ENCODE results near the gene ONECUT1. TPM values are rescaled to one million over a fixed set of nuclear protein-coding genes. Genes with fewer than 3 reads are reported as not detected.

ONECUT1 gene
- total RNA-seq, 1 donor from 2014 or later, result not detected

GRCh38 chr15:52749258-52749657 lies 40.9 kb downstream of the ONECUT1 start:
- Histone ChIP-seq H3K4me3 (no peak overlapping the region), H3K36me3 (no peaks in the 10 kb centered on the region), H3K4me1 (no peaks in the 10 kb centered on the region), H3K9me3 (replicated peaks) (no peaks in the 10 kb centered on the region), H3K27me3 (ENCODE audit: low read depth) (peaks cover 86% of the 10 kb centered on the region), H3K27ac (replicated peaks) (no peak overlapping the region)
- intact Hi-C loops (cut with micrococcal nuclease), result no loop called here
- TF ChIP-seq CTCF (IDR thresholded peaks at IDR 0.05; ENCODE audit: borderline replicate concordance), result no peak
- DNase-seq, result no peak

- no peaks in the 10 kb centered on the region for H3K9me3 ChIP-seq (replicated peaks)
- no peak for TF ChIP-seq CTCF (IDR thresholded peaks at IDR 0.05; ENCODE audit: borderline replicate concordance)
- no peaks in the 10 kb centered on the region for H3K4me1 ChIP-seq
- peaks cover 59% of the 10 kb centered on the region for H3K27me3 ChIP-seq (ENCODE audit: low read depth)
- no peak overlapping the region for H3K4me3 ChIP-seq
- intact Hi-C loops (cut with micrococcal nuclease), result no loop called here
- H3K27ac ChIP-seq (replicated peaks), result no peak overlapping the region
- DNase-seq, result no peak
- no peaks in the 10 kb centered on the region for H3K36me3 ChIP-seq
Measured at GRCh38 chr15:52746162-52746757, 43.9 kb downstream of the ONECUT1 start.

DNA sequence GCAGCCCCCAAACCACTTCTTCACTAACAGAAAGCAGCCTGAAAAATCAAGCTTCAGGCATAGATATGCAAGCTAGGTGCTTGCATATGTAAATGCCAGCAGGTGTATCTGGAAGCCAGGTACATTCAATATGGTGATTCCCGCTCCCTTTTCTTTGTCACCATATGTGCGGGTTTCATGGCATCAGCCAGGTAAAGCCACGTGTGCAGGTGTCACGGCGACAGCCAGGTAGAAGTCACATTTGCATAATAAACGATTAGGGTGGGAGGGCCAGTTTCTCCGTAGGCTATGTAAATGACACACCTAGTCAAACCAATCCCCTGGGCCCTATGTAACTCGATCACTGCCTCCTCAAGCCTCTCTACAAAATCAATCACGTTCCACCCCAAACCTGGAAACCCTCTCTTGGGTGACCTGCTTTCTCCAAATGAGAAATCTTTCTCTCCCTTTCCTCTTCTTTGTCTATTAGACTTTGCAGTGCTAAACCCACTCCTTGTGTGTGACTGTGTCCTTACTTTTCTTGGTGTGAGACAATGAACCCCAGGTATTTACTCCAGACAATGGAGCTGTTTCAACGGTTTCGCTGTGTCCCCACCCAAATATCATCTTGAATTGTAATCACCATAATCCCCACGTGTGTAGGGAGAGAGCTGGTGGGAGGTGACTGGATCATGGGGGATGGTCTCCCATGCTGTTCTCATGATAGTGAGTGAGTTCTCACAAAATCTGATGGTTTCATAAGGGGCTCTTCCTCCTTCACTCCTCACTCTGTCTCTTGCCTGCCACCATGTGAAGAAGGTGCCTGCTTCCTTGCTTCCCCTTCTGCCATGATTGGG lies 44.6 kb downstream of the ONECUT1 start:
- no peak for TF ChIP-seq CTCF (IDR thresholded peaks at IDR 0.05; ENCODE audit: borderline replicate concordance)
- intact Hi-C loops (cut with micrococcal nuclease), result no loop called here

DNA sequence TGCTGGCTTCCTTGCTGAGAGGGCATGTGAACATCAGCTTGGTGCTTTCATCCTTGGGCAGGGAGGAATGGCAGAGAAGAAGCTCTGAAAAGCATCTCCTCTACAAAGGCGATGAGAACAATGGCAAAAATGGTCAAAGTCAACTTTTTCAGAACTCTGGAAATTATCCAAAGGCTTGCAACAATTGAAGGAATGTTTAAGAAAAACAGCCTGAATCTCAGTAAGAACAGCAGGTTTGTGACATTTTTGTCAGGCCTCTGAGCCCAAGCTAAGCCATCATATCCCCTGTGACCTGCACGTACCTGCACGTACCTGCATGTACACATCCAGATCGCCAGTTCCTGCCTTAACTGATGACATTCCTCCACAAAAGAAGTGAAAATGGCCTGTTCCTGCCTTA lies 51.8 kb downstream of the ONECUT1 start:
- peaks cover 17% of the 10 kb centered on the region for H3K27me3 ChIP-seq (ENCODE audit: low read depth)
- H3K4me3 ChIP-seq, result no peak overlapping the region
- H3K27ac ChIP-seq (replicated peaks), result no peak overlapping the region
- H3K9me3 ChIP-seq (replicated peaks), result no peaks in the 10 kb centered on the region
- intact Hi-C loops (cut with micrococcal nuclease), result loop anchor here (5.0 kb wide), 1 partner anchor 481 kb away; no protein-coding TSS in a partner anchor
- no peak for TF ChIP-seq CTCF (IDR thresholded peaks at IDR 0.05; ENCODE audit: borderline replicate concordance)
- DNase-seq, result no peak
- H3K4me1 ChIP-seq, result peaks cover 9% of the 10 kb centered on the region
- H3K36me3 ChIP-seq, result no peaks in the 10 kb centered on the region

More for the DNA sequence above, 44.6 kb downstream of the ONECUT1 start:
- Histone ChIP-seq H3K36me3 (no peaks in the 10 kb centered on the region), H3K27me3 (ENCODE audit: low read depth) (peaks cover 55% of the 10 kb centered on the region), H3K4me1 (no peaks in the 10 kb centered on the region), H3K27ac (replicated peaks) (no peak overlapping the region), H3K9me3 (replicated peaks) (no peaks in the 10 kb centered on the region), H3K4me3 (no peak overlapping the region)
- no peak for DNase-seq

- no peak overlapping the region for H3K4me3 ChIP-seq
- DNase-seq, result no peak
- no peak for TF ChIP-seq CTCF (IDR thresholded peaks at IDR 0.05; ENCODE audit: borderline replicate concordance)
- no peaks in the 10 kb centered on the region for H3K36me3 ChIP-seq
- H3K27me3 ChIP-seq (ENCODE audit: low read depth), result peaks cover 17% of the 10 kb centered on the region
- intact Hi-C loops (cut with micrococcal nuclease), result loop anchor here (5.0 kb wide), 1 partner anchor 480 kb away; no protein-coding TSS in a partner anchor
- no peaks in the 10 kb centered on the region for H3K9me3 ChIP-seq (replicated peaks)
- no peak overlapping the region for H3K27ac ChIP-seq (replicated peaks)
- H3K4me1 ChIP-seq, result peaks cover 15% of the 10 kb centered on the region
Measured at GRCh38 chr15:52737720-52738119, 52.4 kb downstream of the ONECUT1 start.

All from left ventricle myocardium inferior (tissue), 1 donor.